T-helper 1 cell treated with Interleukin-12 subunit alpha and Interleukin-12 subunit beta and Interleukin-4 antibody, amounts not matched to agents 30 ng/mL and 1 ng/mL, for 36 hours (primary cell): ENCODE measurements around the gene PAOX. TPM values are rescaled to one million over a fixed set of nuclear protein-coding genes. Genes with fewer than 3 reads are reported as not detected.

ENCODE experiments used
- intact Hi-C: fragments of 100-400 bp; cut with micrococcal nuclease; formaldehyde crosslinking; loops from one replicate; pipeline ENCODE4 v1.15.1; 2024
- total RNA-seq: library from RNA; stranded (reverse); gene quantifications from 2 replicates; pipeline ENCODE4 v1.2.3, GENCODE V29; 2022

Gene PAOX
- total RNA-seq, 1 donor from 2014 or later: 4.5 TPM

DNA sequence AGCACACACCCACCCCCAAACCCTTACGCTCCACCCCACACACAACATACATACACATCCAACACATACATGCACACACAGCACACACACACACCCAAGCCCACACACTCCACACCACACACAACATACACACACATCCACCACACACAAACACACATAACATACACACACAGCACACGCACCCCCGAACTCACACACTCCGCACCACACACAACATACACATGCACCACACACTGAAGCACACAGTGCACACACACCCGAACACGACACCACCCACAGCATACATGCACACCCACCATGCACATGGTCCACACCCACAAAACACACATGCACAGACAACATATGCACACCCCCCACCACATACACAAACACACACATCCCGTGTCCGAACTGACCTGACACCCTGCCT lies 29.9 kb upstream of the PAOX start:
- intact Hi-C loops: no loop called here

DNA sequence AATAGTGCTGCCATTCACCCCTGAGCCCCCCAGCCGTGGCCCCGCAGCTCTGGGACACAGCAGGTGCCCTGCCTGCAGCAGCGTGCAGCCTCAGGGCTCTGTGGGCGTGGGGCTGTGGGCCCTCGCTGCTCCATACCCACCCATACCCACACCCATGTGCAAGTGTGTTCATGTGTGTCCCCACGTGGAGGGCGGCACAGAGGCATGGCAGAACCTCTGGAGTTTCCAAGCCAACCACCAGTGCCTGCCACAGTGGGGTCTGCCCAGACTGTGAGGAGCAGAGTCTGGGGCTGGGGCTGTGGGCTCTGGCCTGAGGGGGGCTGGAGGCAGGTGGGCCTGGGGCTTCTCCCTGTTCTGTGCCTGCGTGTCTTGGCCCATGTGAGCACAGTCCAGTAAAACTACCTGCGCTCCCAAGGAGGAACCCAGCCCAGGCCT lies 29.5 kb upstream of the PAOX start:
- intact Hi-C loops: no loop called here

DNA sequence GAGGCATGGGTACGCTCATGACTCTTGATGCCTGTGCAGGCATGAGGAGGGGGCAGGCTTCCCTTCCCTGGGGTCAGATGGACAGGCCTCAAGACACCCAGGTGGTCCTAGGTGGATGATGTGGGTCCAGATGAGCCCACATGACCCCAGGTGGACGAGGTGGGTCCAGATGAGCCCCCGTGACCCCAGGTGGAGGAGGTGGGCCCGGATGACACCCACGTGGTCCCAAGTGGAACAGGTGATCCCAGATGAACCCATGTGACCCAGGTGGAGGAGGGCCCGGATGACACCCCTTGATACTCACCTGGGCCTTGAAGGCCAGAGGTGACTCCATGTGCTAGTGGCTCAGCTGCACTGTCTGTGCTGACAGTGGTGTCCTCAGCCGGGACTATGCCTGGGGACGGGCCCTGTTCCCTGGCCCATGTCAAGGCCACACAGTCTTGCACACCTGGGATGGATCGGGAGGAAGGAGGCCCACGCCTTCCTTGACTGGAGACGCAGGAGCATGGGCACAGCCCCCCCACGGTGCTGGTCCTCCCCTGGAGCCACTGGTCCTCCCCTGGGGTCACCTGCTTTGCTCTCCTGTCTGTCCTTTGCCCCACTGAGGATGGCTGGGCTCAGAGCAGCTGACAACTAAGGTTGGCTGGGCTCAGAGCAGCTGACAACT lies 28.6 kb upstream of the PAOX start:
- intact Hi-C loops: no loop called here

DNA sequence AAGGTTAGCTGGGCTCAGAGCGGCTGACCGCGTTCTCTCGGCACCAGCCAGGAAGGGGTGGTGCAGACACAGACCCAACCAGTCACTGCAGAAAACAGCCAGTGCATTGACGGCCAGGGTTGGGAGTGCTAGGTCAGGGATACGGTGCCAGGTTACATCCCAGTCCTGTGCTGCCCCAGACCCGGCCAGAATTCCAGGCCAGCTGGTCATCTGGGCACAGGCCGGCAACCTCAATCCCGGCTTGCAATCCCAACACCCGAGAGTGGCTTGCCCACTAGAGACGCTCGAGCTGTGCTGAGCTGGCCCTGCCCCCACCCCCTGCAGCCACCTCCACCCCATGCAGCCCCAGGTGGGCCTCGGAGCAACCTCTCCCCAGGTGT lies 28.1 kb upstream of the PAOX start:
- intact Hi-C loops: no loop called here

DNA sequence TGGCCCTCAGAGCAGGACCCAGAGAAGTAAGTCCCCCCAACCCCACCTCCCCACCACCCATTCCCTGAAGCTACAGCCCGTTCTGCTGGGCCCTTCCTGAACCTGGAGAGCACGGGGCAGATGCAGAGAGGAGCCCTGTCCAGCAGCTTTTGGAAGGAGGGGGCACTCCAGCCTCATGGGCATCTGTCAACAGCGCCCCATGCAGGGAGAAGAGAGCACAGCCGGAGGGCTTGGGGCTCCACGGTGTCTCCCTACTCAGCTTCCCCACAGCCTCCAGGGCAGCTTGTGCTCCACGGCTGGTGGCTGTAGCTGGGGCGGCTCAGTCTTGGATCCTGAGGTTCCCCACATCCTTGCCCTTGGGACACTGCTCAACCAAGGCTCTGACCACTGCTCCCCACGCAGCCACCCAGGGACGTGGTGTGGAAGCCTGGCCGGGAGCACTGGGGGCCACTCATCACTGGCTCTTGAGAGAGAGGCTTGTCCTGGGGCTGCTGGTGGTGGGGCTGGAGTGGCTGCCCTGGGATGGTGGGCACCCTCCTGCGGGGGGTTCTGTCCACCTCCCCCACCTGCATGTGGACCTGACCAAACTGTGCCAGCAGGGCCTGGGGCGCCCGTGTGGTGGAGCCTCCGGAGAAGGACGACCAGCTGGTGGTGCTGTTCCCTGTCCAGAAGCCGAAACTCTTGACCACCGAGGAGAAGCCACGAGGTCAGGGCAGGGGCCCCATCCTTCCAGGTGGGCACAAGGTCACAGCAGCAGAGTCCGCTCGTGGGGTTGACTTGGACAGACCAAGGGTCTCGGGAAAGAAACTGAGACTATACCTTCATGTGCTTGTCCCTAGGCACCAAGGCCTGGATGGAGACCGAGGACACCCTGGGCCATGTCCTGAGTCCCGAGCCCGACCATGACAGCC lies 27.4 kb upstream of the PAOX start:
- intact Hi-C loops: no loop called here

DNA sequence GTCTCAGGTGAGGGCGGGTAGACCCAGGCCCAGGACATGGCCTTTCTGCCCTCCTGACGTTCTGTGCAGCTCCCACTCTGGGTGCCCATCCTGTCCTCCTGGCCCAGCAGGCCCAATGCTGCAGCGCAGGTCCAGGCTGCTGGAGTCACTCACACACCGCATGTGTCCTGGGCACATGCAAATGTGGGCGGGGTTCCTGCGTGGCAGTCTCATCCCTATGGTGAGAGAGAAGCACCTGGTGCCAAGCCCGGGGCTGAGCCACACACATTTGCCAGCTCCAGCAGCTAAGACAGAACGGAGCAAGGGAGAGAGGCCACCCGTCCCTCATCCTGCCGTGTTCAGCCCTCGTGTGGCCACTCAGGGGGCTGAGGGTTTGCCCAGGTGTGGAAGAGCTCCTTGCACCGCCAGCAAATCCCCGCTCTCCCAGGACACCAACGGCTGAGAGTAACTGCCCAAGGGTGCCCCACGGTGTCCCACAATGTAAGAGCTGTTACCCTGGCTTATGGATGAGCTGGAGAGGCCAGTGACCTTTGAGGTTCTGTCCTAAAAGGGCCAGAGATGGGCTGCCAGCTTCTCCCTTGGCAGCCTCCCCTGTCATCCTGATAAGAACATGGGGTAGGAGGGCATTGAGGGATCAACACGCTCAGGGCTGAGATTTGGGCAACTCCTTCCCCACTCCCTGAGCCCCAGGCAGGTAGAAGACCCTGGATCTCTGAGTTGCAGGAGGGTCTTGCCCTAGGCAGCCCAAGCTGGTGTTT lies 25.7 kb upstream of the PAOX start:
- intact Hi-C loops: no loop called here

DNA sequence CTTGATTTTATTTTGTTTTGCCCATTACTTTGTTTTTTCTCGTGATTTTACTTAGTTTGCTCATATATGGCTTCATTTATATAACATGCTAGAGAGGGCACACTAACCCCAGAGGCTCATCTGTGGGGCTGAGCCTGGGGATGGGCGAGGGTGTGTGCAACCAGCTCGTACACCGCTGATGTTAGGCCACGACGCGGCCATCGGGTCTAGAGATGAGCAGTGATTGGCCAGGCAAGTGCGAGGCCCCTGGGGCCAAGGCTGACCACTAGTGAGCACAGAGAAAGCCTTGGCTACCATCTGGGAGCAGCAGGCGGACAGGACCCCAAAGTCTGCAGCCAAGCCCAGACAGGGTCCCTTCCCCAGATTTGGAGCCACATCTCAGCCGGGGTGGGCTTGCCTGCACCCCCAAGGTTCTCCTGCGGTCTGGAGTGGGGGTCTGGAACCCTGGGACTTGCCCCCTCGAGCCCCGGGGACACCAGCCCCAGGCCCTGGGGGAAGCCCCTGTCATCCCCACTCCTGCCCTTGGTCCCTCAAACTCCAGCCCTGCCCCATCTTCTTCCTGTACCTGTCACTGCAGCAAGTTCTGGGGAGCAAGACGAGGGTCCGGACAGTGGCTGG lies 25.0 kb upstream of the PAOX start:
- intact Hi-C loops: no loop called here

DNA sequence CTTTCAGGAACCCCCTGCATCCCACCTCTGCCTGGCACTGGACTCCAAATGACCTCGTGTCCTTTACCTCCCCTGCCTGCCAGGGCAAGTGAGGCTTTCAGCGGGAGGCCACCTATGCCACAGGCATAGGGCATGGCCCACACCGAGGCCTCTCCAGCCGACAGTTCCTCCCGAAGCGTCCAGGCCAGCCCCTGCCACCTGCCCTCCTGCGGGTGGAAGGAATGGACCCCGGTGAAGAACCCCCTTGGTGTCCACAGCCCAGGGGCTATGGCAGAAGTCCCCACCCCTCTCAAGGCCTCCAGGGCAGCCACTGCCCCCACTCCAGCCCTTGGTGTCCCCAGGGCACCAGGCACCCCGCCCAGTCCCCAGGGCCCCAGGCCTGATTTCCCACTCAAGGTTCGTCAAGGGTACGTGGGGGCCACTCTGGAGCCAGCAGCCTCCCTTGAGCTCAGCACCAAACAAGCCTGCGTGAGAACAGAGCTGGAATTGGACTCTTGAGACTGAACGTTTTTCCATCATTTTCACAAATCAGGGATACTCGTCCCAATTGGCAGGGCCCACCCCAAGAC lies 24.3 kb upstream of the PAOX start:
- intact Hi-C loops: loop anchor here (5.0 kb wide), 1 partner anchor 1167 kb away; the partner anchor contains the start of gene DPYSL4

DNA sequence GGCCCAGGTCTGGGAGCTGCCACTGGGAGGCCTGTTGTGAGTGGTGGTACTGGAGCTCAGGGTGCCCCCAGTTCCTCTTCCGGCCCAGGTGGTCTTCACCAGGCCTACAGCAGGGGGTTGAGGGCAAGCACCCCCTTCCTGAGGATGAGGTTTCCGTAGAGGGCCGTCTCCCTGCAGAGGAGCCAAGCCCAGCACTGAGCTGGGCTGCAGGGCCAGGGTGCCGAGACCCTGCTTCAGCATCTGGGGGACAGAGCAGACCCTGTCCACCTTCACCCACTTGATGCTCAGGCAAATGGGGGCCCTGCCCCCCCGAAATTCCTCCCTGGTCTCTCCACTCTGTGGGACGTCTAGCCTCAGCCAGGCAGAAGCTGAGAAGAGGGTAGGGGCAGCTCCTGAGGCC lies 23.8 kb upstream of the PAOX start:
- intact Hi-C loops: loop anchor here (5.0 kb wide), 1 partner anchor 1168 kb away; the partner anchor contains the start of gene DPYSL4

DNA sequence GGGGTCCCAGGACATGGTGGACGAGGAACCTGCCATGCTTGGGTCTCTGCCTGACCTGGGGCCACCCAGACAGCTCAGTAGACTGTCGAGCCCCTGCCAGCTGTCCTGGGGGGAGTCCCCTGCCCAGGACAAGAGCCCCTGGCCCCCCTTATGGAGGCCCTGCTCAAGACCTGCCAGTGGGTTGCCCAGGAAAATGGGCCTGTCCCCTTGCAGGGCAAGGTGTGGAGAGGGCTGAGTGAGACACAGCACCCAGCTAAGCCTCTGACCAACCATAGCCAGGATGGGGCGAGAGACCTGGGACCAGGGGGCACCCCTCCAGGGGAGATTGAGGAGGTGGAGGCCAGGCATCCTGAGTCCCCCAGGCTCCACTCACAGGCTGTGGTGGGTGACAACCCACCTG lies 23.1 kb upstream of the PAOX start:
- intact Hi-C loops: loop anchor here (5.0 kb wide), 1 partner anchor 1169 kb away; the partner anchor contains the start of gene DPYSL4

DNA sequence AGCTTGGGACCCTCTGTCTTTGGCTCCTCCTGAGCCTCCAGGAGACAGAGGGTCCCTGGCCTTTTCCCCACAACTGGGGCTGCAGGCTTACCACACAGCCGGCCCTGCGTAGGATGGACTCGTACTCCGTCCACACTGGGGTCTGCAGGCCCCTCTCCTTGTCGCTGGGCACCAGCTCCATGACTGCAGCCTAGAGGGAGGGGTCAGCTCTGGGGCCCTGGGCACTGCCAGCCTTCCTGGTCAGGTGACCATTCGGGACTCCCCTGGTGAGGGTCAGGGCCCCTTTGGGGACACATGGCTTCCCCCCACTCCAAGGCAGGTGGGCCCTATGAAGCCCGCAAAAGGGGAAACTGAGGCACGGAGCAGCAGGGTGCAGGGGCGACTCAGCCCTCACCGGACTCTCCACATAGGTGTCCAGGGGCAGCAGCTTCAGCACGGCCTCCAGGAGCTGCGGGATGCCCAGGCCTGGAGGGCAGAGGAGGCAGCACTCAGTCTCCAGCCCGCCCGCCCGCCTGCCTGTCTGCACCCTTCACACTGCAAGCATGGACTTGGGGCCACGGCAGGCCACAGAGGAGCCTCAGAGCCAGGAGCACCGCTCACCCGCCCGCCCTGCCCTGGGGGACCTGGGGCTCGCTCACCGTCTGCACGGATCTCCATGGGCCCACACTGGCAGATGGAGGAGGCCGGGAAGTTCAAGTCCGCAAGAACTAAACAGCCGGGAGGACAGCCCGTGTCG lies 22.3 kb upstream of the PAOX start:
- intact Hi-C loops: loop anchor here (1.0 to 5.0 kb wide), 3 partner anchors 20 to 1169 kb away; partner anchors contain the start of genes CALY and DPYSL4

DNA sequence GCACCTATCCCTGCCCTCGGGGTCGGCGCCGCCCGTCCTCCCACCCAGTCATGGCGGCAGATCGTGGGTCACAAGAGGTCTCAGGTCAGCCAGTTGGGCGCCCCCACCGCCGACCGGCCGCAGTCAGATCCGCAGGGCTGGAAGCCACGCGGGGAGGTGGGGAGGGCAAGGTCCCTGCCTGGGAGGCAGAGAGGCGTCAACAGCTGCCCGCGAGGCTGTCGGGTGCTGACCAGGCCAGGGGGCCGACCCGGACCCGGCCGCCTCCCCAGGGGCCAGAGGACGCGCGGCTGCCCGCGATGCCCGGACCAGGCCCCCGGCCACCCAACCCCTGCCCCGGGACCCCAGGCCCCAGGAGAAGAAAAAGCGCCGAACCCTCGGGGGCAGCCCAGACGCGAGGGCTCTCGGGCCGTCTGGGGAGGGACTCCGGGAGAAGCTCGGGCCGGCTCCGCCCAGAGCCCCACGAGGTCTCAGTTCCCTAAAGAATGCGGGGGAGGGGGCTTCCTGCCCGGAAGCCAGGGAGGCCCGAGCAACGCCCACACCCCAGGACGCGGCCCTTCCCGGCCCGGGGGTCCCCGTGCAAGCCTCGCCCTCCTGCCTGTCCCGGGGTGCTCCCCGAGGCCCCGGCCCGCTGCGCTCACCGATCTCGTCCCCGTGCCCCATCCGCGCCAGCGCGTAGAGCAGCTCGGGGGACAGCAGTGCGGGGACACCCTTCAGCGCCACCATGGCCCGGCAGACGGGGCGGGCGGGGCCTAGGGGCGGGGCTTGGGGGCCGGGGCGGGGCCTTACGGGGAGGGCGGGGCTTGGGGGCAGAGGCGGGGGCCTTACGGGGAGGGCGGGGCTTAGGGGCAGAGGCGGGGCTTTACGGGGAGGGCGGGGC lies 21.5 kb upstream of the PAOX start, which contains the start of gene FUOM:
FUOM (minus strand) TSS at position 735 of the 877 bp plus-strand sequence; CDS start at position 723, 12 bp downstream.
- intact Hi-C loops: loop anchor here (1.0 to 5.0 kb wide), 9 partner anchors 16 to 1170 kb away; partner anchors contain the start of genes CALY, DPYSL4, ECHS1 and MTG1

DNA sequence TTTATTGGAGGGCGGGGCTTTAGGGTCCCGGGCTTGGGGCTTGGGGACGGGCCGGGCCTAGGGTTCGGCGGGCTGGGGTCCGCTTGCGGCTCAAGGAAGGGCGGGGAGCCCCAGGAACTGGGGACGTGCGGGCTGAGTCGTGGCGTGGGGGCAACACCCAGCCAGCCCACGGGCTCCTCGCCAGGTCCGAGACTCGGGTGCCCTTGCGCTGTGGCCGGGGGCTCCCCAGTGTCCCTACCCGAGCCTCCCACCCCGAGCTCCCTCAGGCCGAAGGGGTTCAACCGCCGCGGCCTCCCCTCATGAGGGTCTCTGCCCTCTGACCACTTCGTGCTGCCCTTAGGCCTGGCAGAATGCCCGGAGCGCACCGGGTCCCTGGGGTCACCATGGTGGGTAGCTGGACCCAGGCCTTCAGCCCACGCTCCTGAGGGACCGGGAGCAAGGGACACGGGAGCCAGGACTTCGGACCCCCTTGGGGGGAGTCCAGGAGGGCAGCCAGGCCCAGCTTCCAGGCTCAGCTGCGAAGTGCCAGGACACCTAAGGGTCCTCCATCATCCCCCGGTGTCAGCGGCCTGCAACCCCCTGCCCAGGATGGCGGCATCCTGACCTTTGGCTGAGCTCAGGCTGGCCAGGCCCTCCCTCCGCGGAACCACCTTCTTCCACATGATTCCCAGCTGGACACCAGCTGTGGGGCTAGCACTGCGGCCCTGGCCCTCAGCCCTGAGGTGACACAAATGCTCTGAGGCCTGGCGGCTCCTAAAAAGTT lies 20.7 kb upstream of the PAOX start:
- intact Hi-C loops: loop anchor here (1.0 to 5.0 kb wide), 7 partner anchors 15 to 1171 kb away; partner anchors contain the start of genes DPYSL4, ECHS1 and MTG1

DNA sequence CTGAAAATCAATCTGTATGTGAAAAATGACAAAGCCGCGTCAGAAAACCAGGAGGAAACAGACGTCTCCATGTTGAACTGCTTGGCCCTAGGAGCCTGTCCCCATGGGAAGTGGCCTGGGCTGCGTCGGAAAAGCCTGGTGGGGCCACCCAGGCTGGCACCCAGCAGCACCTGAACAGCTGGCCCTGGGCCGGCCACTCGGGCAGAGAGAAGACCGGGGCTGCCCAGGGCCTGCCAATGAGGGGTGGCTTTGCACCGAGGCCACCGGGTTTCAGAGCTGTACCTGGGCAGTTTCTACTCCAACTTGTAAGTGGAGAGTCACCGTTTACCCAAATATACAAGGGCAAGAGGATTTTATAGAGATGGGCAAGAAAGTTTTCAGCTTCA lies 20.1 kb upstream of the PAOX start:
- intact Hi-C loops: loop anchor here (1.0 to 5.0 kb wide), 7 partner anchors 14 to 1172 kb away; partner anchors contain the start of genes DPYSL4, ECHS1 and MTG1

DNA sequence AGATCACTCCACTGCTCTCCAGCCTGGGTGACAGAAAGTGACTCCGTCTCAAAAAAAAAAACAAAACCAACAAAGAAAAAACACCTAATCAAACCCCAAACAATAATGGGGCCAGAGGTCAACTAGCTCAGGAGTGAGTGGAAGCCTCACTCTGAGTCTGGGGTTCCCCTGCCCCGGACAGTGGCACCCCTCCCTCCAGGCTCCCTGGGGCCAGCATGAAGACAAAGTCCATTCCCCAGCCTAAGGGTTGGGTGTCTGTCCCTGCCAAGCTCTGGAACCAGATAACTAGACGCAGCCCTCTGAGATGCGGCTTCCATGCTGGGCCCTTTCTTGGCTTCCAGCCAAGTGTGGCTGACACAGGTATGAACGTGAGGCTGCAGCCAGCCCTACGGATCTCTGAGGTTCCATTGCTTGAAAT lies 19.5 kb upstream of the PAOX start:
- intact Hi-C loops: loop anchor here (2.0 to 5.0 kb wide), 2 partner anchors 31 to 1172 kb away; partner anchors contain the start of gene DPYSL4

DNA sequence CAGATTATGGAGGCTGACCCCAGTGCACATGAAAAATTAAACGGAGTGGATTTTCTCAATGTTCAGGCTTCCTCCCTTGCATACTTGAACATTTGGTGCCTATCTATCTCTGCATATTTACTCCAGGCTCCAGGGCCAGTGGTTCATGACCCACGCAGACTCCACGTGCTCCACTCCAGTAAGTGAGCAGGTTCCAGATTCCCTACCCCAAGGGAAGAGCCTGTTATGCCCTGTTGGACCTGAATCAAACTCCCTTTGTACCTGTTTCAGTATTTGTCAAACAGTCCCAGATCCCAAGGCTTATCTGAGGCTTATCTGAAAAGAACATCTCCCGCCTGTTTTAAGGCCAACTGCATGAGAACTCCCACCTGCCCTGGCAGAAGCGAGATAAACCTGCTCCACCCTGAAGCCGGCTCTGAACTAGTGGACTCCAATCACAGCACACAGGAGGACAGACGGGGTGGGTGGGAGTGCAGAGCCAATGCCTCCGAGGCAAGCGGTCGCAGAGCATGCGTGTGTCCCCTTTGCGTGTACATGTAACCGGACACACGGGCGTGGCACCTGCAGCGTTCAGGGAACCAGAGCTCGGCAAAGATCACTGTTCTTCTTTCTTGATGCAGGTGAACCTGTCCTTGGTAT lies 19.0 kb upstream of the PAOX start:
- intact Hi-C loops: loop anchor here (2.0 to 5.0 kb wide), 2 partner anchors 31 to 1173 kb away; partner anchors contain the start of gene DPYSL4

DNA sequence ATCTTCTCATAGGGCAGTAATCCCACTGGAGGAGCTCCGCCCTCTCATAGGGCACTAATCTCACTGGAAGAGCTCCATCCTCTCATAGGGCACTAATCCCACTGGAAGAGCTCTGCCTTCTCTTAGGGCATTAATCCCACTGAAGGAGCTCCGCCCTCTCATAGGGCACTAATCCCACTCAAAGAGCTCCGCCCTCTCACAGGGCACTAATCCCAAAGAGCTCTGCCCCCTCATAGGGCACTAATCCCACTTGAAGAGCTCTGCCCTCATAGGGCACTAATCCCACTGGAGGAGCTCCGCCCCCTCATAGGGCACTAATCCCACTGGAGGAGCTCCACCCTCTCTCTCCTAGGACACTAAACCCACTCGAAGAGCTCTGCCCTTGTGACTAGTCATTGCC lies 17.8 kb upstream of the PAOX start:
- intact Hi-C loops: no loop called here
